ENCODE results near the gene ENTPD8.
"Not testable (repeated sequence)": the region's sequence is repeated elsewhere in the genome, so short reads cannot be mapped to it uniquely, and the experiment has no call there.

ENTPD8 gene

DNA sequence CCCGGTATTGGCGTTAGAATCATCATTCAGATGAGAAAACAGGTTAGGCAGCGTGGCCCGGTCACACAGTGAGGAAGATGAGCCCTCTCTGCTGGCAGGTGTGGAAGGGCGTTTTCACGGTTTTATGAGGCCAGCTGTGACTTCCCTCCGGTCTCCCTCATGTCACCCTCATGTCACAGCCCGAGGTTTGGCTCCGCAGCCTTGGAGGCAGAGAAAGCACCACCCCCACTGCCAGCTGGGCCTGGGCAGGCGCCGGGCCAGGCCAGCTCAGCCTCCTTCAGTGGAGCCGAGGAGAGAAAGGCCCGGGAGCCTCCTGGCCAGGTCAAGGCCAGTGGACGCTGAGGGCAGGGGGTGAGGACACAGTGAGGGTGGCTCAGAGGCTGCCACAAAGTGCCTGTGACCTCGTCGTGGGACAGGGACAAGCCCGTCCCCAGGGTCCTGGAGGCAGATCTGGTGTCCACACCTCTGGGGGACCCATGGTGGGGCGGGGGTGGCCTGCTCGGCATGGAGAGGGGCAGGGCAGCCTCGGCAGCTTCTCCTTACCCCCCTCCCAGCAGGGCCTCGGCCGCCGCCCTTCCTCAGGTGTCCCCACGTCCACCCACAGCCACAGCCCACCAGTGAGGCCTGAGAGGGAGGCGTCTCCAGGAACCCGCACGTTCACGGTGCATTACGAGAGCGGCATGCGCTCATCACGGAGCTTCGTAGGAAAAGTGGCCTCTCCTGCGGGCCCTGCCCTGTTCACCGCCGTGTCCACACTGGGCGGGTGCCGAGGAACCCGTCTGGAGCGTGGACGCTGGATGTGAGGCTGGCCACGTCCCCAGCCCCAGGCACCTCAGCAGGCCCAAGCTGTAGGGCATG, 50.4 kb downstream of the ENTPD8 start:
- DNase-seq: no peak

DNA sequence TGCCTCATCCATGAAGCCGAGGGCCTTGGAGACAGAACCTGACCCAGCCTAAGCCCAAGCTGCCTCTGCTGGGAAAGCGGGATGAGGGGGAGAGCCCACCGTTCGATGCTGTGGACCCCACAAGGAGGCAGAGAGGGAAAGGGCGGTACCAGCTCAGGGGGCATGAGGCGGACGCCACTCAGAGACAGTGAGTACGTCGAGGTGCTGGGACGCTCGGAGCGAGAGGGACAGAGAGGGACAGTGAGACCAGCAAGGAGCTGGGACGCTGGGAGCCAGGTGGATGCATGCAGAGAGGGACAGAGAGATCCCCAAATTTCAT, 51.8 kb downstream of the ENTPD8 start:
- no peak for DNase-seq

- no peak for DNase-seq
These were observed 52.3 kb downstream of the ENTPD8 start for GRCh38 chr9:137388589-137389427.

DNA sequence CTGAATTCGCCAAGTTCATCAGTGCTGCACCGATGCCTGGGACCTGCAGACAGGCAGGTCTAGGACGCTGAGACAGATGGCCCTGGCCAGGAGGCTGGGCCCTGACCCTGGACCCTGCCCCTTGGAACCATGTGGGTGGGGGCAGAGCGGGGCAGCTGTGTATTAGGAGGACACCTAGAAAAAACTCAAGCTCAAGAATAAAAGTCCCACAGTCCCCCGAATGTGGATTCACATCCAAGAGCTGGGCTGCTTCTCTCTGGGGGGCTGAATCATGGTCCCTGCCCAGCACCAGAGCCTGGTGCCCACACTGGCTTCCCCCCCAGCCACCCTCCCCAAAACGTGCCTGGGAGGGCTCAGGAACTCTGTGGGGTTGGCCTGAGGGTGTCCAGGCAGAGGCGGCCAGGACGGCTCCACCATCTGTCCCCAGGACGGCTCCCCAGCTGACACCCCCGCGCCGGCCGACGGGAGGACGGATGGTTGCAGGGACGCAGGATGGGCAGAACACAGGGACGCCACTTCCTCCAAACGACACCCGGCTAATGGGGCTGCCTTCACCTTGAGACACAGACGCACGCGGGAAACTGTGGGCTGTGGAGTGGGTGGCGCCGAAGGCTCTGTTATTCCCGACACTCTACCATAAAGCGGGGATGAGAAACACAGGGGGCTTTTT, 53.1 kb downstream of the ENTPD8 start:
- no peak for DNase-seq

- peak; percentile 61 for DNase-seq
These were observed 53.9 kb downstream of the ENTPD8 start for GRCh38 chr9:137387114-137387890.

GRCh38 chr9:137386507-137387113, 54.5 kb downstream of the ENTPD8 start:
- not testable (repeated sequence) for DNase-seq

DNA sequence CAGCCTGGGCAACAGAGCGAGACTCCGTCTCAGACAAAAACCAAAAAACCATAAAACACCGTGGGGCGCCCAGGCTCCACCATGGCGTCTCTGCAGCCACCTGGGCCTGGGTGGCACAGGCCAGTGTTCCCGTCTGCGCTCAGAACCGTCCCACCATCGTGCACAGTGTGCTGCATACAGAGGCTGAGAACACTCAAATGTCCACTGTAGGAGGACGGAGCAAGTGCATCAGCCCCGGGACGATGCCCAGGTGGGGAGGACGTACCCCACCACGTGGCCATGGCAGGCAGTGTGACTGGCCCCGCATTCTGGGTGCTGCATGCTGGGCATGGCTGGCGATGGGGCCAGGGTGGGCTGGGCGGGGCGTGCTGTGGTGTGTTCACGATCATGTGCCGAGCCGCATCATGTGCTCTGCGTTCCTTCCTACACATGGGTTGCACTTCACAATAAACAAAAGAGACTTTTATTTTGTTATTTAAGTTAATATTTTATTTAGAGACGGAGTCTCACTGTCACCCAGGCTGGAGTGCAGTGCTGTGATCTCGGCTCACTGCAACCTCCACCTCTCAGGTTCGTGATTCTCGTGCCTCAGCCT, 56.0 kb downstream of the ENTPD8 start:
- DNase-seq: no peak
